AG10803 (cell line): Measurements from ENCODE around the gene CMBL.
"Not testable (repeated sequence)": the region's sequence is repeated elsewhere in the genome, so short reads cannot be mapped to it uniquely, and the experiment has no call there.

ENCODE experiments used
- DNase-seq: peaks from one replicate; pipeline ENCODE4 v3.0.0; 2010; ENCODE audit warnings: low read depth
- H3K4me3 ChIP-seq: 2 replicates; pipeline ENCODE4 v1.5.1; 2011; ENCODE audit warnings: mild to moderate bottlenecking, low read length, control low read depth
- CTCF ChIP-seq: conservative IDR thresholded peaks from 2 replicates; pipeline ENCODE4 v1.5.1; 2011; ENCODE audit warnings: mild to moderate bottlenecking, low read length, control low read depth, inconsistent platforms

CMBL gene

GRCh38 chr5:10249948-10250805, 57.5 kb downstream of the CMBL start, which contains the start of gene CCT5:
TSS of gene CCT5 (plus strand) at chr5:10250280. CDS start at chr5:10250341, 61 bp downstream.
- no peak for TF ChIP-seq CTCF
- peak within 1 kb of the TSS; percentile 99 for H3K4me3 ChIP-seq
- DNase-seq = peak; percentile 100

DNA sequence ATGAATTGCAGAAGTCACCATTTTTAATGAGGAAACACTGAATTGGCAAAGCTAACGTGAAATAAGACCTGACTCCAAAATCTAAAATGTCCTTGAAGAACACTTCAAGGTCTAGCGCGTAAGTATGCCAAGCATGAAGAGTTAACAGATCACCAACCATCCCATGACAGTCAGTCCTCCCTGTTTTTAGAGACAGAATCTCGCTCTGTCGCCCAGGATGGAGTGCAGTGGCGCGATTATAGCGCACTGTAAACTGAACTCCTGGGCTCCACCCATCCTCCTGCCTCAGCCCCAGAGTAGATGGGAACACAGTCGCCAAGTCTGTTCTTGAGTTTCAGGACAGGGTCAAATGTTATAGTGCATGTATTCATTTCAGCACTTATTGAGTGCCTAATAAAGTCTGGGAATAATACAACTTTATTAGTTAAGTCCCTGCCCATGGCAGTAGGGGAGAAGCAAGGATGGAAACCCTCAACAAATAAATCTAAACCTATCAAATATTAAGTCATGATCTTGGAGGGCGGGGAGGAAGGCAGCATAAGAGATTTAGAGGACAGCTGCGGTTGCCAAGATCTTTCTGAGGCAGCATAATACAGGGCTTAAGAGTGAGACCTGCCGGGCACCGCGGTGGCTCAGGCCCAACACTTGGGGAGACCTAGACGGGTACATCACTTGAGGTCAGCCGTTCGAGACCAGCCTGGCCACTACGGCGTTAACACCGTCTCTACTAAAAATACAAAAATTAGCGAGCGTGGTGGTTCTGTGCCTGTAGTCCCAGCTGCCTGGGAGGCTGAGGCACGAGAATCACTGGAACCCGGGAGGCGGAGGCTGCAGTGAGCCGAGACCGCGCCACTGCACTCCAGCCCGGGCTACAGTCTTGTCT, 59.1 kb downstream of the CMBL start:
- no peak for TF ChIP-seq CTCF
- H3K4me3 ChIP-seq = peak overlapping the region; percentile 99
- DNase-seq = no peak

DNA sequence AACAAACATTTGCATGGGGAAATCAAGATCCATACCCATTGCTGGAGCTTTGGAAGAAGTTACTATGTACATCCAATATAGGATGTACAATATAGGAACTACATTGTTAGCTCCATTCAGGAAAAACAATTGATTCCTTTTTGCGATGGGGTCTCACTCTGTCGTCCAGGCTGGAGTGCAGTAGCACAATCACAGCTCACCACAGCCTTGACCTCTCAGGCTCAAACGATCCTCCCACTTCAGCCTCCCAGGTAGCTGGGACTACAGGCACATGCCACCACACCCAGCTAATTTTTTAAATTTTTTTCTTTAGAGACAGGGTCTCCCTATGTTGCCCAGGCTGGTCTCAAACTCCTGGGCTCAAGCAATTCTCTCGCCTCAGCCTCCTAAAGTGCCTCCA, 60.5 kb downstream of the CMBL start:
- not testable (repeated sequence) for H3K4me3 ChIP-seq, DNase-seq

DNA sequence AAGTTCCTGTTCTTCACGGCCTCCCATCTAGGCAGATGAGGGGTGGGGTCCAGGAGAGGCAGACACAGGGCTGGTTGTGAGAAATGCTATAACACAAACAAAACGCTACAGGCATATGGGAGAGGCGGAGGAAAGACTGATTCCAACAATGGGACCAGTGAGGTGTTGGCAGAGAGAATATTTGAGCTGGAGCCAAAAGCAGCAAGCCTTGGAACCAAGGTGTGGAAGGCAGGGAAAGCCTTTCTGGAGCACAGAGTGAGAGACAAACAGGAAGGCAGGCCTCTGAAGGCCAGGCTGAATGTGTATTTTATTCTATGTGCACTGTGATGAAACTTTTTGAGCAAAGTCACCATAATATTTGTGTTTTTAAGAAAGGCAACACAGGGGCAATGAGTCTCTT, 60.9 kb downstream of the CMBL start:
- H3K4me3 ChIP-seq = no peak overlapping the region
- no peak for DNase-seq
- TF ChIP-seq CTCF = no peak

- no peak for TF ChIP-seq CTCF
- no peak overlapping the region for H3K4me3 ChIP-seq
- no peak for DNase-seq
Measured at GRCh38 chr5:10244342-10244944, 63.3 kb downstream of the CMBL start.

GRCh38 chr5:10243660-10244240, 64.0 kb downstream of the CMBL start:
- H3K4me3 ChIP-seq = no peak overlapping the region
- DNase-seq = no peak
- no peak for TF ChIP-seq CTCF

GRCh38 chr5:10235350-10235749, 72.4 kb downstream of the CMBL start:
- H3K4me3 ChIP-seq = no peak overlapping the region
- TF ChIP-seq CTCF = no peak
- no peak for DNase-seq
